HUDEP-2 (cell line): ENCODE measurements around the gene LRP4.

Experiments used
- DNase-seq, 76 experiments: peaks; one replicate each; lab custom pipeline; 2025; ENCODE audit not compliant: unreplicated experiment in 76 of 76; lab: John Stamatoyannopoulos, UW

The LRP4 gene

GRCh38 chr11:46855863-46856262, 62.5 kb downstream of the LRP4 start:
- no peak for DNase-seq

- DNase-seq: no peak
These were observed 63.2 kb downstream of the LRP4 start for GRCh38 chr11:46855167-46855566.

- DNase-seq: peak in 1 of 76 experiments; percentile 4
These were observed 67.4 kb downstream of the LRP4 start for GRCh38 chr11:46850829-46851380.

GRCh38 chr11:46849631-46850030, 68.7 kb downstream of the LRP4 start:
- DNase-seq: no peak

GRCh38 chr11:46846510-46846830, 71.9 kb downstream of the LRP4 start:
- DNase-seq: no peak

- peak in 74 of 76 experiments; percentile 37 to 89 (median 80) for DNase-seq
These were observed 72.4 kb downstream of the LRP4 start, which contains the start of gene CKAP5 for GRCh38 chr11:46845740-46846509. CKAP5 (minus strand) TSS chr11:46846280; CDS start chr11:46821231, 25,049 bp downstream.

GRCh38 chr11:46845440-46845739, 73.0 kb downstream of the LRP4 start:
- DNase-seq: peak in 3 of 76 experiments; percentile 17 to 49 (median 35)

- no peak for DNase-seq
These were observed 78.2 kb downstream of the LRP4 start for GRCh38 chr11:46840116-46840515.

- DNase-seq: no peak
These were observed 79.8 kb downstream of the LRP4 start for GRCh38 chr11:46838501-46838900.

GRCh38 chr11:46837860-46838259, 80.5 kb downstream of the LRP4 start:
- DNase-seq: no peak

GRCh38 chr11:46836870-46837269, 81.5 kb downstream of the LRP4 start:
- DNase-seq: no peak

- DNase-seq: no peak
These were observed 81.9 kb downstream of the LRP4 start for GRCh38 chr11:46836431-46836830.

- DNase-seq: no peak
These were observed 82.5 kb downstream of the LRP4 start for GRCh38 chr11:46835897-46836296.

- DNase-seq: no peak
These were observed 83.5 kb downstream of the LRP4 start for GRCh38 chr11:46834821-46835220.

GRCh38 chr11:46832511-46833214, 85.7 kb downstream of the LRP4 start:
- DNase-seq: peak in 53 of 76 experiments; percentile 2 to 83 (median 32)

- DNase-seq: peak in 1 of 76 experiments; percentile 2
These were observed 90.4 kb downstream of the LRP4 start for GRCh38 chr11:46827995-46828394.

- DNase-seq: peak in 63 of 76 experiments; percentile 6 to 79 (median 57)
These were observed 91.9 kb downstream of the LRP4 start for GRCh38 chr11:46826310-46827044.

GRCh38 chr11:46808799-46809431, 109.4 kb downstream of the LRP4 start:
- DNase-seq: peak in 11 of 76 experiments; percentile 1 to 42 (median 7)
